GM19193 (cell line): ENCODE results near the gene TM4SF5.

Experiments used
- POLR2A ChIP-seq: IDR thresholded peaks from 4 replicates; pipeline ENCODE4 v1.6.1; 2011; ENCODE audit not compliant: insufficient read depth, insufficient read length; ENCODE audit errors: extremely low read depth

Gene TM4SF5

GRCh38 chr17:4777969-4778760 is 6.5 kb downstream of the TM4SF5 start:
- no peak for TF ChIP-seq POLR2A

DNA sequence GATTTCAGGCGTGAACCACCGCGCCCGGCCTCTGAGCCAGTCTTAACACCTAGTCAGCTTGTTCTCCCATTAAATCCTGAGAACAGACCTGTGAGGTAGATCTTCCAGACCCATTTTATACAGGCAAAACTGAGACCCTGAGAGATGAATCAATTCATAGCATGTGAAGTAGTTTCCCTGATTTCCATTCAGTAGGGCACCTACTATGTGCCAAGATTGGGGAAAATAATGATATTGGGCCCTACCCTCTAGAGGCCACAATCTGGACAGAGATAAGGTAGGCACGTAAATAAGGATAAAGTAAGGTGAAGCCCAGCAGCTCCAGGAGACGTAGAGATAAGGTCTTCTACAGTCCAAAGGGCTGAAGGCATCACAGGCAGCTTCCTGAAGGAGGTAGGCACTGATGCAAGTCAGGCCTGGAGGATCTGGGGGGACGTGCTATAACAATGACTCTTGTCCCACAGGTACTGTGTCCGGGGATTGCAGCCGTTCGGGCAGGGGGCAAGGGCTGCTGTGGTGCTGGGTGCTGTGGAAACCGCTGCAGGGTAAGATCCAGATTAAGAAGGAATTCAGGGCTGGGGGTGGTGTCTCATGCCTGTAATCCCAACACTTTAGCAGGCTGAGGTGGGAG is 8.8 kb downstream of the TM4SF5 start:
- TF ChIP-seq POLR2A = no peak

DNA sequence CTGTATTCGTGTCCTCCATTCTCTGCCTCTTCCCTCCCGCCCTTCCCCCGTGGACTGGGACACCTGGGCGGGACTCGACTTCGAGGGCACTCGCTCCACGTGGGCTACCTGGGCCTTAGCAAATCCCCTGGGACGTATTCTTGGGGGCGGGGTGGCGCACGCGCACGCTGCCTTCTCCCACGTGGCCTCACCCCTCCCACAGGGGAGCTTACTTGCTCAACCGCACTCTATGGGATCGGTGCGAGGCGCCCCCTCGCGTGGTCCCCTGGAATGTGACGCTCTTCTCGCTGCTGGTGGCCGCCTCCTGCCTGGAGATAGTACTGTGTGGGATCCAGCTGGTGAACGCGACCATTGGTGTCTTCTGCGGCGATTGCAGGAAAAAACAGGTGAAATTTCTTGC is 11.0 kb downstream of the TM4SF5 start:
- TF ChIP-seq POLR2A = no peak

GRCh38 chr17:4785311-4786105 is 13.8 kb downstream of the TM4SF5 start:
- no peak for TF ChIP-seq POLR2A

DNA sequence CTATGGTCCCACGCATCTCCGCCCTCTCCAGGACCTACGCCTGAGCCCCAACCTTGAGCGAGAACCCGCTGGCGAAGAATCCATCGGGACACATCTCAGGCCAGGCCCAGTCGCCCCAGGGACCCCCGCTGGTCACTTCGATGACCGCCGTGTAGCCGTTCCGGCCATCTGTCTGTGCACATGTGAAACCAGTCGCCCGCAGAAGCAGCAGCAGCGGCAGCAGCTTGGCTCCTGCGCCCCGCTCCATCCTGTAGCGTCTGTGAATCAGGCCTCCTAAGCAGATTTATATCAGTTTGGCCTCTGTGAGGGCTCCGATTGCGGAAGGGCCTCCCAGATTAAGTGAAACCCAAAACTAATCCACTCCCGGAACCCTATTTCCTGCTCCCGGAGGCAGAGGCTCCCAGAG is 14.4 kb downstream of the TM4SF5 start, which contains the start of gene VMO1:
TSS of gene VMO1 (minus strand) at position 259 of the 406 bp plus-strand sequence. CDS start at position 247, 12 bp downstream.
- no peak for TF ChIP-seq POLR2A

- no peak for TF ChIP-seq POLR2A
Measured at GRCh38 chr17:4786516-4786915, 14.8 kb downstream of the TM4SF5 start.

- no peak for TF ChIP-seq POLR2A
Measured at GRCh38 chr17:4788159-4788806, 16.6 kb downstream of the TM4SF5 start.

DNA sequence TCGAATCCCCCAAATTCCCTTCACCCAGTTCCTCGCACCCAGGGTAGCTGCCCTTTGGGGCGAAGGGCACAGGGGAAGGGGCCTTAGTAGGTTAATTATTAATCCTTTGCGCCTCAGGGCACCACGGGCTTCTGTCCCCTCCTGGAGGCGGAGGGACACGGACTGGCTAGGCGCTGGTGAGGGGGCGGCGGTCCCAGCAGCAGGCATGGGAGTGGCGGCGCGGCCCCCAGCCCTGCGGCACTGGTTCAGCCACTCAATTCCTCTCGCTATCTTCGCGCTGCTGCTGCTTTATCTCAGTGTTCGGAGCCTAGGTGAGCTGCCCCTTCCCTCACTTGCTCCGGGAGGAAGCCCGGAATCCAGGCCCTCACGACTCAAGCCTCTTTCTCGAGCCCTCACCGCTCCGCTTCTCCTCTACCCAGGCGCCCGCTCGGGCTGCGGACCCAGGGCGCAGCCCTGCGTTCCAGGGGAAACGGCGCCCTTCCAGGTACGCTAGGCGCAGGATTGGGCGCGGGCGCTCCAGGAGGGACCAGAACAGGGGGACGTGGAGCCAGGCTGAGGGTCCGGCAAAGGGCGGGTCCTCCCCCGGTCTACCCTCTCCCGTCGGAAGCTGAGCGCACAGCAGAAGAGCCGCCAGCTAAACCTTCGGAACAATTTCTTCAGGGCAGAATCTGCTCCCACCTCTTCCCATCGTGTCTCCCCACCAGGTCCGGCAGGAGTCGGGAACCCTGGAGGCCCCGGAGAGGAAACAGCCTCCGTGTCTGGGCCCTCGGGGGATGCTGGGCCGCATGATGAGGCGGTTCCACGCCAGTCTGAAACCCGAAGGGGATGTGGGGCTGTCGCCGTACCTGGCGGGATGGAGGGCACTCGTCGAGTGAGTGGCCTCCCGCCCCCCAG is 17.4 kb downstream of the TM4SF5 start, which contains the start of gene GLTPD2:
TSS of gene GLTPD2 (plus strand) at position 158 of the 894 bp plus-strand sequence. CDS start at position 206, 48 bp downstream.
- no peak for TF ChIP-seq POLR2A

DNA sequence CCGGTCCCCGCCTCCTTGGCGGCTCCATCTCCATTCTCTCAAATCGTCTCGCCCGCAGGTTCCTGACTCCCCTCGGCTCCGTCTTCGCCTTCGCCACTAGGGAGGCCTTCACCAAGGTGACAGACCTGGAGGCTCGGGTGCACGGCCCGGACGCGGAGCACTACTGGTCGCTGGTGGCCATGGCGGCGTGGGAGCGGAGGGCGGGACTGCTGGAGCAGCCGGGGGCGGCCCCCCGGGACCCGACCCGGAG is 17.9 kb downstream of the TM4SF5 start:
- no peak for TF ChIP-seq POLR2A

- peak; percentile 71 for TF ChIP-seq POLR2A
Measured at GRCh38 chr17:4789951-4790704, 18.4 kb downstream of the TM4SF5 start.

- no peak for TF ChIP-seq POLR2A
Measured at GRCh38 chr17:4790705-4791088, 19.0 kb downstream of the TM4SF5 start.

- TF ChIP-seq POLR2A = no peak
Measured at GRCh38 chr17:4795168-4795567, 23.5 kb downstream of the TM4SF5 start.

- TF ChIP-seq POLR2A = no peak
Measured at GRCh38 chr17:4796552-4796920, 24.9 kb downstream of the TM4SF5 start.

DNA sequence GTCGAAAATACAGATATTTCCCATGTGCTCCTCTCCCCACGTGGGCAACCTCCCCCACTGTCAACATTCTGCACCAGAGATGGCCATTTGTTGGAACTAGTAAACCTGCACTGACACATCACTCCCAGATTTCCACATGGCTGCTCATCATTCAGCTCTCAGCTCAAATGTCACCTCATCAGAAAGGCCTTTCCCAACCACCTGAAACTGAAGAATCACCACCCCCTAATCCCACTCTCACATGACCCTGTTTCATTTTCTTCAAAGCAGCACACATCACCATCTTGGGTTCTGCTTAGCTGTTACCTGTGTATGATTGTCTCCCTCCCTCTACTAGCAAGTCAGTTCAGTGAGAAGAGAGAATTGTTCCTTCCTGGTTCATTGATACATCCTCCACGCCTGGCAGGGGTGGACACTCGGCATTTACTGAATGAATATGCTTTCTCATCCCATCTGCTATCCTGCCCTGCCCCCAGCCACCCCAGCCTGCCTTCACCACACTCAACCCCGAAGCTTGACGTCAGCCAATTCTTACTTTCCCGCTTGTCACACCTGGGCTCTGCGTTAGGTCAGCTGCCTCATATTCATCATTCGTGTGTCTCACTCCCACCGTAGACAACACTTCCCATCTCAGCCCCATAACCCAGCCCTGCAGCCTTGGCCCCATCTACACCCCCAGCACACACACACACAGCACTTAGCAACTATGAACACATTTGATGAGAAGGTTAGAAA is 28.9 kb downstream of the TM4SF5 start:
- TF ChIP-seq POLR2A = no peak

DNA sequence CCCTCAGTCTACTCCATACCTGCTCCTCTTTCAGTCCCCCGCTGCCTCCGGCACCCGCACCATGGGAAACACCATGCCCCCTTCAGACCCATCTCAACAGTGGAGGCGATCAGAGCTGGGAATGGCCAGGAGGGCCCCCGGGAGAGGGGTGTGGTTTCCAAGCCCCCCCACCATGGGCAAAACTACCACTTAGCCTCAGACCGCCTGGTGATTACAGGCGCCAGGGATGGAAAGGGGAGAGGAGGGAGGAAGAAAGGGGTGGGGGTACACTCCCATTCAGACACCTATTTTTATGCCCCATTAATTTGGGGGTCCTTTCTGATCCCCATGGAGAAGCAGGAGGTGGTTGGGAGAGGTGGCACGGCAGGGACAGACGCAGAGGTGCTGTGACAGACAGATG is 30.5 kb downstream of the TM4SF5 start, which contains the start of gene C17orf114:
TSS of gene C17orf114 (minus strand) at position 101 of the 400 bp plus-strand sequence.
- no peak for TF ChIP-seq POLR2A
